K562 (cell line): Measurements from ENCODE around the gene RASGRP4. TPM values are rescaled to one million over a fixed set of nuclear protein-coding genes. Genes with fewer than 3 reads are reported as not detected.
A peak's percentile ranks its signal among the peaks of the same experiment; 100 is the strongest.

Source experiments
- CTBP1 ChIP-seq: fragments of 450-650 bp; IDR thresholded peaks from 2 replicates; pipeline ENCODE4 v1.6.1; 2016; ENCODE audit warnings: borderline replicate concordance
- ELF4 ChIP-seq: fragments of 450-650 bp; formaldehyde crosslinking; IDR thresholded peaks from 2 replicates; pipeline ENCODE4 v1.4.0; 2022; ENCODE audit warnings: missing genetic modification characterization
- HCFC1 ChIP-seq: IDR thresholded peaks from 2 replicates; pipeline ENCODE4 v1.6.1; 2012; ENCODE audit warnings: low read depth, low read length, improper control_type of control experiment
- HNRNPLL ChIP-seq: fragments of 200-400 bp; formaldehyde crosslinking; IDR thresholded peaks from 2 replicates; pipeline ENCODE4 v1.6.1; 2017; ENCODE audit warnings: low read length, low read depth, mild to moderate bottlenecking; ENCODE audit not compliant: poor library complexity, severe bottlenecking
- MBD2 ChIP-seq: sonication (generic); IDR thresholded peaks from 2 replicates; pipeline ENCODE4 v1.6.1; 2016; ENCODE audit warnings: low read depth, borderline replicate concordance
- MLLT1 ChIP-seq, 2 experiments: fragments of 450-650 bp; IDR thresholded peaks; 2 replicates each; pipeline ENCODE4 v1.6.1; 2016
- MTA3 ChIP-seq: fragments of 450-650 bp; formaldehyde crosslinking; IDR thresholded peaks from 2 replicates; pipeline ENCODE4 v1.6.1; 2017; ENCODE audit warnings: mild to moderate bottlenecking, borderline replicate concordance
- NR2C1 ChIP-seq, 2 experiments: fragments of 450-650 bp; IDR thresholded peaks; 2 replicates each; pipeline ENCODE4 v1.6.1; 2017; ENCODE audit warnings: mild to moderate bottlenecking in 2 of 2, antibody characterized with exemption in 1 of 2, inconsistent platforms in 1 of 2, missing compliant biosample characterization in 1 of 2, missing genetic modification characterization in 1 of 2
- SRSF7 ChIP-seq: fragments of 200-400 bp; formaldehyde crosslinking; optimal IDR thresholded peaks from 2 replicates; pipeline ENCODE3; 2017; ENCODE audit warnings: mild to moderate bottlenecking, low read depth, low read length
- STAT5A ChIP-seq: IDR thresholded peaks from 2 replicates; pipeline ENCODE4 v1.6.1; 2012; ENCODE audit warnings: low read length, inconsistent platforms, borderline replicate concordance
- TEAD2 ChIP-seq: fragments of 450-650 bp; IDR thresholded peaks from 2 replicates; pipeline ENCODE4 v1.6.1; 2016; ENCODE audit warnings: missing genetic modification characterization, control low read depth, missing compliant biosample characterization
- THRA ChIP-seq: fragments of 450-650 bp; IDR thresholded peaks from 2 replicates; pipeline ENCODE4 v1.6.1; 2017; ENCODE audit warnings: mild to moderate bottlenecking, moderate library complexity
- TOE1 ChIP-seq, 2 experiments: fragments of 450-650 bp in 1 of 2; sonication (generic) in 1 of 2; formaldehyde crosslinking in 1 of 2; IDR thresholded peaks; 2 replicates each; pipeline versions ENCODE4 v1.7.1 to v1.8.0; 2016 to 2022; ENCODE audit warnings: borderline replicate concordance in 2 of 2, mild to moderate bottlenecking in 2 of 2, antibody characterized with exemption in 1 of 2, inconsistent platforms in 1 of 2, low read depth in 1 of 2, missing genetic modification reagents in 1 of 2, moderate library complexity in 1 of 2
- ZNF407 ChIP-seq: fragments of 450-650 bp; IDR thresholded peaks from 2 replicates; pipeline ENCODE4 v1.6.1; 2016; ENCODE audit warnings: low read depth
- ZNF75A ChIP-seq: fragments of 450-650 bp; formaldehyde crosslinking; IDR thresholded peaks from 2 replicates; pipeline ENCODE4 v1.4.0; 2020; ENCODE audit warnings: mild to moderate bottlenecking
- polyA plus RNA-seq, 8 experiments: library from polyadenylated mRNA; depleted of rRNA in 4 of 8; stranded (reverse) in 5 of 8; unstranded in 3 of 8; fragments of >200 nt; fragmentation: Nextera tagmentation in 2 of 8; fragmentation: Illumina TruSeq in 1 of 8; extraction: Ambion mirVana in 2 of 8; extraction: Trizol in 1 of 8; gene quantifications; 2 replicates each; pipeline versions ENCODE4 v1.2.1 to v1.2.3, GENCODE V29; 2011 to 2014; ENCODE audit warnings: inconsistent platforms in 1 of 8, missing spikeins in 1 of 8
- total RNA-seq, 7 experiments: library from RNA; depleted of rRNA in 6 of 7; stranded (reverse); fragments of >200 nt in 6 of 7; fragmentation: Illumina TruSeq in 2 of 7; extraction: Trizol in 2 of 7; gene quantifications; 2 replicates each; pipeline versions ENCODE4 v1.2.1 to v1.2.3, GENCODE V29; 2011 to 2021; ENCODE audit warnings: low replicate concordance in 1 of 7

The RASGRP4 gene
- total and polyA plus RNA-seq, 9 of the 15 experiments (the other 6 are each of a cell fraction or from before 2014, with no cell fraction given), result 0.39 to 4.6 (median 3.8) TPM

- TF ChIP-seq ZNF407, result no peak
- TF ChIP-seq TOE1 (IDR thresholded peaks at IDR 0.05; ENCODE audit: borderline replicate concordance), result no peak; the same call in 1 of the 2 replicates
- no peak for TF ChIP-seq TOE1 (CRISPR knock-in tag; IDR thresholded peaks at IDR 0.05; ENCODE audit: borderline replicate concordance, low read depth)
- peak; percentile 62 for TF ChIP-seq HNRNPLL
- peak; percentile 9; the same call in 1 of the 2 replicates for TF ChIP-seq STAT5A
- TF ChIP-seq MBD2, result no peak
- TF ChIP-seq MLLT1 (IDR thresholded peaks at IDR 0.05), result peak; percentile 39 to 49; a peak in 1 of 4 replicates
- TF ChIP-seq HCFC1, result peak; percentile 32; the same call in 1 of the 2 replicates
- TF ChIP-seq MTA3, result peak; percentile 75; the same call in 1 of the 2 replicates
- TF ChIP-seq ZNF75A (CRISPR knock-in tag), result no peak
- TF ChIP-seq NR2C1 (IDR thresholded peaks at IDR 0.05), result no peak
- 0 out of 2 replicates have a peak, but pooled peaks have one; percentile 25 for TF ChIP-seq NR2C1 (tag; IDR thresholded peaks at IDR 0.05)
- TF ChIP-seq SRSF7, result no peak
- no peak for TF ChIP-seq TEAD2 (tag)
- no peak for TF ChIP-seq THRA
- TF ChIP-seq ELF4, result 0 out of 2 replicates have a peak, but pooled peaks have one; percentile 14
- peak; percentile 71; the same call in 1 of the 2 replicates for TF ChIP-seq CTBP1
Measured at GRCh38 chr19:38417544-38418506, 8.2 kb downstream of the RASGRP4 start (continued).
